Measurements from ENCODE around the gene LNPK. TPM values are rescaled to one million over a fixed set of nuclear protein-coding genes. Genes with fewer than 3 reads are reported as not detected.

LNPK gene
- total RNA-seq, 2 experiments from 2014 or later: 31.2 to 36.6 TPM

DNA sequence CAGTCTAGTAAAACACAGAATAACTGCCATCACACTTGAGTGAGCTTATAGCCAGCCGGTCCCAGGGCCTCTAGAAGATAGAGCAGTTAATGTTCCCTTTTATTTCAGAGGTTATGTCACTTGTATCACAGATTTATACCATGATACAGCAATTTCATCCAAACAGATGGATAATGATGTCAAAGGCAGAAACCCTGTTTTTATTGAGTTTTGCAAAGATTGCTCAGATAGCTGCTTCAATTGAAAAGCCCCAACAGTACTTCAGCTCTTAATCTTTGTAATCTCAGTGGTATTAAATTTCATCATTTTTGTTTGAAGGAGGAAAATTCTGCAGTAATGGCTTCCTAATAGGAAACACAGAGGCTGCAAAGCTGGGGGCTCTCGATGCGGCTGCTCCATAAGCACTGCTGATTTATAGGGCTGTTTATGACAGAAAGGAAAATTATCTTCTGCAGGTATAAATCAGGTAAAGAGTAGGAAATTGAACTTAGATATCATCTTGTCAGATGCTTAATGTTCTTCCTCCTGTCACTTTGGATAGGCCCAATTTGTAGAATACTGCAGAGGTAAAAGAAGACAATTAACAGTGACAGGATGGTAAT is 112.3 kb downstream of the LNPK start:
- ChIA-PET CTCF (no interaction called here), POLR2A (no interaction called here)
- Mint-ChIP-seq H3K27ac (no peak overlapping the region), H3K9me3 (no peaks in the 10 kb centered on the region), H3K27me3 (peaks cover 16% of the 10 kb centered on the region), H3K4me3 (no peak overlapping the region), H3K4me1 (ENCODE audit: low read depth) (no peaks in the 10 kb centered on the region), H3K36me3 (no peaks in the 10 kb centered on the region)
- no peak for DNase-seq
- intact Hi-C loops (cut with micrococcal nuclease): no loop called here

GRCh38 chr2:175887776-175888175 is 114.3 kb downstream of the LNPK start:
- Mint-ChIP-seq H3K27me3 (peaks cover 20% of the 10 kb centered on the region), H3K4me1 (ENCODE audit: low read depth) (no peaks in the 10 kb centered on the region), H3K27ac (no peak overlapping the region), H3K36me3 (no peaks in the 10 kb centered on the region), H3K9me3 (no peaks in the 10 kb centered on the region), H3K4me3 (no peak overlapping the region)
- ChIA-PET CTCF (no interaction called here), POLR2A (no interaction called here)
- no peak for DNase-seq
- intact Hi-C loops (cut with micrococcal nuclease): no loop called here

DNA sequence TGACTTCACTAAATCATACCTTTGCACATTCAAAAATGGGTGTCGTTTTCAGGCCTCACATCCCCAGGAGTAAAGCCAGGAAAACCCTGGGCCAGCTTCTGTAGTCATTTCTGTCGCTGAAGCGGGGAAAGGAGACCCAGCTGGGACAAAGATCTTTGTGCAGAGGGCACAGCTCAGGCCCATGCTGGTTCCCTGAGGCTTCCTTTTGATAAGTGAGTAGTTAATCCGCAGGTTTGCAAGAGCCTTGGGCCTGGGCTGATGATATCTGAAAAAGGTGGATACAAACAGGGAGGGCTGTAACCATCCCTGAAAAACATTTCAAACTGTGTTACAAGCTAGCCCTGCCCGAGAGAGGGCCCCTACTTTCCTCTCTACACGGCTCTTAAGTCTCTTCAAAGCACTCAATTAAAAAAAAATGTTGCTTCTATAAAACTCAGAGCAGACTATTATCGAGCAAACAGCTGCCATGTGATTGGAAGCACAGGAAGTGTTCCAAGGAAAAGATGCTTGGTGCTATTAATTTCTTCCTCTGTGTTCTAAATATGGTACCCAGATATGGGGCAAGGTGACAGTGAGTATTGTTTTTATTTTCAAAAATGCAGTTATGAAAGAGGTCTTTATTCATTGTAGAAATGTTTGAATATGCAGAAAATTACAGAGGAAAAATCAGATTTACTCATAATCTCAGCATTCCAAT is 117.2 kb downstream of the LNPK start:
- H3K4me3 Mint-ChIP-seq: no peak overlapping the region
- H3K27ac Mint-ChIP-seq: no peak overlapping the region
- peaks cover 15% of the 10 kb centered on the region for H3K27me3 Mint-ChIP-seq
- no peaks in the 10 kb centered on the region for H3K4me1 Mint-ChIP-seq (ENCODE audit: low read depth)
- intact Hi-C loops (cut with micrococcal nuclease): no loop called here
- no peaks in the 10 kb centered on the region for H3K36me3 Mint-ChIP-seq
- POLR2A ChIA-PET: no interaction called here
- DNase-seq: no peak
- H3K9me3 Mint-ChIP-seq: no peaks in the 10 kb centered on the region
- CTCF ChIA-PET: no interaction called here

- Mint-ChIP-seq H3K9me3 (no peaks in the 10 kb centered on the region), H3K4me3 (no peak overlapping the region), H3K36me3 (no peaks in the 10 kb centered on the region), H3K27me3 (peaks cover 16% of the 10 kb centered on the region), H3K27ac (no peak overlapping the region), H3K4me1 (ENCODE audit: low read depth) (no peaks in the 10 kb centered on the region)
- ChIA-PET CTCF (no interaction called here), POLR2A (no interaction called here)
- intact Hi-C loops (cut with micrococcal nuclease): no loop called here
- no peak for DNase-seq
Observed at GRCh38 chr2:175883586-175884194, 118.4 kb downstream of the LNPK start.

GRCh38 chr2:175879679-175880078 is 122.4 kb downstream of the LNPK start:
- POLR2A ChIA-PET: no interaction called here
- Mint-ChIP-seq H3K4me3 (no peak overlapping the region), H3K27me3 (peaks cover 15% of the 10 kb centered on the region), H3K4me1 (ENCODE audit: low read depth) (no peaks in the 10 kb centered on the region), H3K27ac (no peak overlapping the region), H3K36me3 (no peaks in the 10 kb centered on the region), H3K9me3 (no peaks in the 10 kb centered on the region)
- DNase-seq: no peak
- intact Hi-C loops (cut with micrococcal nuclease): no loop called here
- CTCF ChIA-PET: no interaction called here

GRCh38 chr2:175877845-175878544 is 124.1 kb downstream of the LNPK start:
- ChIA-PET CTCF (no interaction called here), POLR2A (no interaction called here)
- intact Hi-C loops (cut with micrococcal nuclease): no loop called here
- no peaks in the 10 kb centered on the region for H3K36me3 Mint-ChIP-seq
- no peaks in the 10 kb centered on the region for H3K4me1 Mint-ChIP-seq (ENCODE audit: low read depth)
- H3K4me3 Mint-ChIP-seq: no peak overlapping the region
- DNase-seq: no peak
- H3K27me3 Mint-ChIP-seq: peaks cover 17% of the 10 kb centered on the region
- H3K27ac Mint-ChIP-seq: no peak overlapping the region
- H3K9me3 Mint-ChIP-seq: no peaks in the 10 kb centered on the region

DNA sequence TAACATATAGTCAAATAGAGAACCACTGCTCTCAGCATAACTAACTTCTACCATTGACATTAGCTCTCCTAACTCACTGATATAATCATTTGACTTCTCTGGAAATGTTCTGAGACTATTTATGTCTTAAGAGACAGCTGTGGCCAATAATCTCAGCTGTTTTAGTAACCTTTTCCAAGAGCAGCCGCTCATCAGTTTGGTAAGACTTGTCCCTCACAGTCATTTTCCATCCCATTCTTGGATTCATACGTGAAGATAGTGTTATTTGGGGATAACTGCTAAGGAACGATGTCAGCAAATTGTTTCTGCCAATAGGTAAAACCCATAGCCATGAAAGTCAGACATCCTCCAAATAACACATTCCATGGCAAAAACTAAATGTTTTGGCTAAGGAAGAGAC is 127.8 kb downstream of the LNPK start:
- no peaks in the 10 kb centered on the region for H3K9me3 Mint-ChIP-seq
- H3K4me1 Mint-ChIP-seq (ENCODE audit: low read depth): no peaks in the 10 kb centered on the region
- peaks cover 17% of the 10 kb centered on the region for H3K27me3 Mint-ChIP-seq
- intact Hi-C loops (cut with micrococcal nuclease): no loop called here
- no peaks in the 10 kb centered on the region for H3K36me3 Mint-ChIP-seq
- no peak overlapping the region for H3K27ac Mint-ChIP-seq
- H3K4me3 Mint-ChIP-seq: no peak overlapping the region
- POLR2A ChIA-PET: no interaction called here
- no peak for DNase-seq
- CTCF ChIA-PET: no interaction called here

Other genes starting within 250 kb of the LNPK start
- gene EVX2, start 81.7 kb upstream of the LNPK start, total RNA-seq: not detected
- gene HOXD13, start 90.5 kb upstream of the LNPK start, total RNA-seq: not detected
- gene HOXD12, start 97.5 kb upstream of the LNPK start, total RNA-seq: not detected
- not detected for gene HOXD11, start 105.0 kb upstream of the LNPK start, total RNA-seq
- gene HOXD10, start 114.5 kb upstream of the LNPK start, total RNA-seq: not detected
- gene HOXD9, start 120.5 kb upstream of the LNPK start, total RNA-seq: not detected
- not detected for gene HOXD8, start 127.4 kb upstream of the LNPK start, total RNA-seq
- gene HOXD4, start 149.3 kb upstream of the LNPK start, total RNA-seq: not detected
- gene HOXD3, start 155.0 kb upstream of the LNPK start, total RNA-seq: not detected
- not detected for gene HOXD1, start 186.4 kb upstream of the LNPK start, total RNA-seq